Measurements from ENCODE around the gene HHAT.

The HHAT gene

GRCh38 chr1:210490781-210491180 is 162.1 kb downstream of the HHAT start:
- ATAC-seq (ENCODE audit: low read depth), result no peak
- Mint-ChIP-seq H3K4me3 (no peak overlapping the region), H3K27me3 (no peaks in the 10 kb centered on the region)

DNA sequence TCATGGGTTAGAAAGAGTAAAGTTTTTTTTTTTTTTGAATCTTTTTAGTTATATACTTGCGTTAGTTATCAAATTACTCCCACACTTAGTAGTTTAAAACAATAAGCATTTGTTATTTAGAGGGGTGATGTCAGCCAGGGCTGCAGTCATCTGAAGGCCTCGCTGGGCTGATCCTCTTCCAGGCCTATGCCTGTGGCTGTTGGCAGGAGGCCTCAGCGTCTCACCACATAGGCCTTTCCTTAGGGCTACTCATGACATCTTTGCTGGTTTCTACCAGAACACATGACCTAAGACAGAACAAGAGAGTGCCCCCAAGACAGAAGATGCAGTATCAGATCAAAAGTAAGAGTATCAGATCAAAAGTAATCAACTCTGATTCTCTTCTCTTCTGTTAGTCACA is 167.4 kb downstream of the HHAT start:
- H3K9me3 Mint-ChIP-seq, result no peaks in the 10 kb centered on the region
- H3K27me3 Mint-ChIP-seq, result no peaks in the 10 kb centered on the region
- no peak for ATAC-seq (ENCODE audit: low read depth)
- H3K36me3 Mint-ChIP-seq, result peaks cover 16% of the 10 kb centered on the region
- no peak for DNase-seq (ENCODE audit: low spot score in 2 of 2)
- H3K4me3 Mint-ChIP-seq, result no peak overlapping the region
- H3K27ac Mint-ChIP-seq, result no peak overlapping the region
- H3K4me1 Mint-ChIP-seq, result no peaks in the 10 kb centered on the region

More at GRCh38 chr1:210490781-210491180, 162.1 kb downstream of the HHAT start:
- H3K4me1 Mint-ChIP-seq, result no peaks in the 10 kb centered on the region
- H3K36me3 Mint-ChIP-seq, result peaks cover 17% of the 10 kb centered on the region
- no peak for DNase-seq (ENCODE audit: low spot score in 2 of 2)
- no peak overlapping the region for H3K27ac Mint-ChIP-seq
- no peaks in the 10 kb centered on the region for H3K9me3 Mint-ChIP-seq

DNA sequence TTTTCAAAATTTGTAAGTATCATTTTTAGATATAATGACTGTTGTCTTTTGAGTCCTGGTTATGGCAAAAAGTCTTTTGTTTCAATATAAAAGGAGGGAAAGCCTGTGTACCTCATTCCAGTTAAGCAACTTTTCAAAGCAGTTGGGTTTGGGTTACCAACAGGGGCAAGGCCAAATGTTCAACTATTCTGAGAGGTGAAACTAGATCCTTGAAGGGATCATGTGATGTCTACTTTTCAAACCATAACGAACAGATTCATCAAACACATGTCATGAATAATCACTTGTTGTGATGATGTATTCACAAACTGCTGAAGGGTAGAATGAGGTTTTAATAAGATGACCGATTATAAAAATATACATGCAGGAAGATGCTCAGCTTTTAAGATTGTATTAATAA is 171.3 kb downstream of the HHAT start:
- ATAC-seq (ENCODE audit: low read depth), result no peak
- Mint-ChIP-seq H3K4me3 (no peak overlapping the region), H3K27ac (no peak overlapping the region), H3K9me3 (no peaks in the 10 kb centered on the region), H3K4me1 (no peaks in the 10 kb centered on the region), H3K36me3 (peaks cover 10% of the 10 kb centered on the region), H3K27me3 (no peaks in the 10 kb centered on the region)
- no peak for DNase-seq (ENCODE audit: low spot score in 2 of 2)

GRCh38 chr1:210500831-210501230 is 172.1 kb downstream of the HHAT start:
- H3K36me3 Mint-ChIP-seq, result peaks cover 10% of the 10 kb centered on the region
- ATAC-seq (ENCODE audit: low read depth), result no peak
- peaks cover 2% of the 10 kb centered on the region for H3K4me1 Mint-ChIP-seq
- no peaks in the 10 kb centered on the region for H3K9me3 Mint-ChIP-seq
- no peaks in the 10 kb centered on the region for H3K27me3 Mint-ChIP-seq
- H3K4me3 Mint-ChIP-seq, result no peak overlapping the region
- no peak overlapping the region for H3K27ac Mint-ChIP-seq
- DNase-seq (ENCODE audit: low spot score in 2 of 2), result no peak

- no peak overlapping the region for H3K27ac Mint-ChIP-seq
These were observed 175.6 kb downstream of the HHAT start for GRCh38 chr1:210504286-210504685.

DNA sequence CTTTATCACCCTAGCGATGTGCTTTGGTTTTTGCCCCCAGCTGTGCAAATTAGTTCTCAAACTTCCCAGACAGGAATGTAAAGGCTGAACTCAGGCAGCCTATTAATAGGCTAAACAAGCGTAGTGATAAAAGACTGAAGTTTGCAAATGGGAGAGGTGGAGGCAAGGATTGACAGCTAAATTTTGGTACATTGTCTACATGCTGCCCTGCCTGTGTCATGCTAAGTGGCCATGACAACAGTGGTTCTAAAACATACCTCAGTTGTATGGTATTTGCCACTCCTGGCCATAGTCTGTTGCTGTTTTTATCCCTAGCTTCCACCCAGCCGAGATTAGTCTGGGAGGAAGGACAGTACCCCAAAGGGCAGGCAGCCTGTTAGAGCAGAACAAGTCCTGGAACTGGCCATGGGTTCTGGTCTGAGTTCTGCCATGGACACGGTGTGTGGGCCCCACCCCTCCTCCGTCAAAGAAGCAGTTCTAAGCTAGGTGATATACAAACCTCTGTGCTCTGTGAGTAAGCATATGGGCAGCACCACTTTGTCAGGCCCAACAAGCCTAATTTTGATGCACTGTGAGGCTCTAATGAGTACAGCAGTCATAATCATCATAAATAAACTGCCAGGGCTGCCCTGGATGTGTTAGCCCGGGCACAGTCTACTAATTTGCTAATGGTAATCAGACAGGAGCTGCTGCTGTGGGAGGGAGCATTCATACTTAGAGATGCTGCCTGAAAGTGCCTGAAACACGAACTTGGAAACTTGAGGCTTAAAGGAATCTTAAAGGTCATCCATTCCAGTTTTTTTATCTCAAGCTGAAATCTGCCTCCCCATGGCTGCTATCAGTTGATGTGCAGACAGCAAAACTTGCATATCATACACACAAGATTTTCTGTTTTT is 177.1 kb downstream of the HHAT start:
- Mint-ChIP-seq H3K9me3 (no peaks in the 10 kb centered on the region), H3K27ac (no peak overlapping the region), H3K27me3 (no peaks in the 10 kb centered on the region), H3K4me1 (peaks cover 2% of the 10 kb centered on the region), H3K4me3 (no peak overlapping the region), H3K36me3 (peaks cover 9% of the 10 kb centered on the region)
- no peak for ATAC-seq (ENCODE audit: low read depth)
- no peak for DNase-seq (ENCODE audit: low spot score in 2 of 2)

More at GRCh38 chr1:210504286-210504685, 175.6 kb downstream of the HHAT start:
- peaks cover 8% of the 10 kb centered on the region for H3K36me3 Mint-ChIP-seq
- peaks cover 2% of the 10 kb centered on the region for H3K4me1 Mint-ChIP-seq
- H3K4me3 Mint-ChIP-seq, result no peak overlapping the region
- ATAC-seq (ENCODE audit: low read depth), result no peak
- no peaks in the 10 kb centered on the region for H3K9me3 Mint-ChIP-seq
- H3K27me3 Mint-ChIP-seq, result no peaks in the 10 kb centered on the region
- DNase-seq (ENCODE audit: low spot score in 2 of 2), result no peak

GRCh38 chr1:210506689-210507088 is 178.0 kb downstream of the HHAT start:
- no peak for ATAC-seq (ENCODE audit: low read depth)
- no peak overlapping the region for H3K27ac Mint-ChIP-seq
- H3K36me3 Mint-ChIP-seq, result peaks cover 7% of the 10 kb centered on the region

GRCh38 chr1:210516092-210516656 is 187.5 kb downstream of the HHAT start:
- Mint-ChIP-seq H3K36me3 (peaks cover 20% of the 10 kb centered on the region), H3K27ac (no peak overlapping the region), H3K27me3 (no peaks in the 10 kb centered on the region), H3K9me3 (peaks cover 4% of the 10 kb centered on the region), H3K4me3 (no peak overlapping the region), H3K4me1 (no peaks in the 10 kb centered on the region)
- DNase-seq (ENCODE audit: low spot score in 2 of 2), result no peak
- ATAC-seq (ENCODE audit: low read depth), result no peak

More at GRCh38 chr1:210506689-210507088, 178.0 kb downstream of the HHAT start:
- Mint-ChIP-seq H3K27me3 (no peaks in the 10 kb centered on the region), H3K4me1 (peaks cover 2% of the 10 kb centered on the region), H3K9me3 (no peaks in the 10 kb centered on the region), H3K4me3 (no peak overlapping the region)
- no peak for DNase-seq (ENCODE audit: low spot score in 2 of 2)

- Mint-ChIP-seq H3K27me3 (no peaks in the 10 kb centered on the region), H3K4me1 (no peaks in the 10 kb centered on the region), H3K27ac (no peak overlapping the region), H3K4me3 (no peak overlapping the region), H3K36me3 (peaks cover 22% of the 10 kb centered on the region), H3K9me3 (peaks cover 4% of the 10 kb centered on the region)
- ATAC-seq (ENCODE audit: low read depth), result no peak
- DNase-seq (ENCODE audit: low spot score in 2 of 2), result no peak
These were observed 188.2 kb downstream of the HHAT start for GRCh38 chr1:210516697-210517459.

DNA sequence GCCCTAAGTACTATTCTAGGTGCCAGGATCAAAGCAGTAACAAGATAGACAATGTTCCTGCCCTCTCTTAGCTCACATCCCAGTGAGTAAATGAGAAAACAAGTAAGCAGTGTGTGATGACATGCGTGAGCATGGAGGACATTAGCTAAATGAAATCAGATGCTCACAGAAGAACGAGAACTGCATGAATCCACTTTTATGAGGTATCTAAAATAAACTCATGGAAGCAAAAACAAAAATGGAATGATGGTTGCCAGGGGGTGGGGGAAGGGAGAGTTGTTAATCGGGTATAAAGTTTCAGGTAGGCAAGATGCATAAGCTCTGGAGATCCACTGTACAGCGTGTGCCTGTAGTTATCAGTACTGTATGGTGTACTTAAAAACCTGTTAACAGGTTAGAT is 195.1 kb downstream of the HHAT start:
- H3K27me3 Mint-ChIP-seq, result no peaks in the 10 kb centered on the region
- no peaks in the 10 kb centered on the region for H3K9me3 Mint-ChIP-seq
- H3K36me3 Mint-ChIP-seq, result peaks cover 21% of the 10 kb centered on the region
- no peak overlapping the region for H3K27ac Mint-ChIP-seq
- no peaks in the 10 kb centered on the region for H3K4me1 Mint-ChIP-seq
- no peak overlapping the region for H3K4me3 Mint-ChIP-seq
- ATAC-seq (ENCODE audit: low read depth) (no peak), DNase-seq (ENCODE audit: low spot score in 2 of 2) (no peak)

DNA sequence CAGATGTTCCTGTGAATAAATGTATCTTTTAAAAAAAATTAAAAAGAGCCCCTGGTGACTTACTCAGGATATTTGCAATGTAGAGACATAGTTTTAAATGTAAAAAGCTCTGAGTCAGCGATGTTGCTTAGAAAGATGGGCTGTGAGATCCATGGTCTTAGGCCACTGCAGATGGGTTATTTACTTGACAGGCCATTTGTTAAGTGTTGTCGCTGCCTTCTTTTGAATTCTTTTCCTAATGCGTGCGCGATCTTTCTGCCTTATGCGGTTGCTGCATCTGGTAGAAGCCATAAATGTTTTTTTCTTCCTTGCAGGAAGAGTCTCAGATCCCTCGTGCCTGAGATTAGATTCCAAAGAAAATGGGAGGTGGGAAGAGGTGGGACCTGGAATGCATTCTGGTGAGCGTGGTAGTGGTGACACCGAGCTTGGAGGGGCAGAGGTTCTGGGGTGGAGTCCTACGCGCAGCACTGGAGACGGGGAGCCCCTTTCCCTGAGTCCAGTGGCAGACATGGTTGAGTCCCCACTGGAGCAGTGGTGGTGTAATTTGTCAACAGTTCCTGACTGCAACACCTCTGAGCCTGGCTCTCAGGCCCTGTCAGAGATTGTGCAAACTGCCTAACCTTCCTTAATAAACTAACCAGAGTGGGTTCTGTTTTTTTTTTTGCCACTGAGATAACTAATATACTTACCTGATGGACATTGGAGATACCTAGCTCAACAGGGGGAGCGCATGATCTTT is 197.2 kb downstream of the HHAT start:
- H3K4me3 Mint-ChIP-seq, result no peak overlapping the region
- H3K27me3 Mint-ChIP-seq, result no peaks in the 10 kb centered on the region
- no peak overlapping the region for H3K27ac Mint-ChIP-seq
- H3K4me1 Mint-ChIP-seq, result no peaks in the 10 kb centered on the region
- H3K9me3 Mint-ChIP-seq, result no peaks in the 10 kb centered on the region
- peaks cover 20% of the 10 kb centered on the region for H3K36me3 Mint-ChIP-seq
- no peak for ATAC-seq (ENCODE audit: low read depth)
- no peak for DNase-seq (ENCODE audit: low spot score in 2 of 2)

DNA sequence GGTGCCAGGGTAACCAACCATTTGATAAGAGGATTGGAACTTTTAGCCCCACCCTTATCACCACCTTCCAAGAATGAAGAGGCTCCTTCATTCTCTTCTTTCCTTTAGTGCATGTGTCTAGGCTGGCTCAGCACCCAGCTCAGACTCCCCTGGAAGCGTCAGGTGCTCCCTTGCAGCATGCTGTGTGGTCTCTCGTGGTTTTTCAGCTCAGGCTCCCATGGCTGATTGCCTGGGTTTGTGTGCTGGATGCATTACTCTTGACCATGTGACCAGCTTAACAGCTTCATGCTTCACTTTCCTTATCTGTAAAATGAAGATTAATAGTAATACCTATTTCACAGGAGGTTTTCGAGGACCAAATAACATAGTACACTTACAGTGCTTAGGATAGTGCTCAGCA is 198.4 kb downstream of the HHAT start:
- H3K4me1 Mint-ChIP-seq, result no peaks in the 10 kb centered on the region
- no peaks in the 10 kb centered on the region for H3K9me3 Mint-ChIP-seq
- DNase-seq (ENCODE audit: low spot score in 2 of 2), result no peak
- no peak overlapping the region for H3K4me3 Mint-ChIP-seq
- peaks cover 22% of the 10 kb centered on the region for H3K36me3 Mint-ChIP-seq
- H3K27me3 Mint-ChIP-seq, result no peaks in the 10 kb centered on the region
- no peak overlapping the region for H3K27ac Mint-ChIP-seq
- ATAC-seq (ENCODE audit: low read depth), result no peak

DNA sequence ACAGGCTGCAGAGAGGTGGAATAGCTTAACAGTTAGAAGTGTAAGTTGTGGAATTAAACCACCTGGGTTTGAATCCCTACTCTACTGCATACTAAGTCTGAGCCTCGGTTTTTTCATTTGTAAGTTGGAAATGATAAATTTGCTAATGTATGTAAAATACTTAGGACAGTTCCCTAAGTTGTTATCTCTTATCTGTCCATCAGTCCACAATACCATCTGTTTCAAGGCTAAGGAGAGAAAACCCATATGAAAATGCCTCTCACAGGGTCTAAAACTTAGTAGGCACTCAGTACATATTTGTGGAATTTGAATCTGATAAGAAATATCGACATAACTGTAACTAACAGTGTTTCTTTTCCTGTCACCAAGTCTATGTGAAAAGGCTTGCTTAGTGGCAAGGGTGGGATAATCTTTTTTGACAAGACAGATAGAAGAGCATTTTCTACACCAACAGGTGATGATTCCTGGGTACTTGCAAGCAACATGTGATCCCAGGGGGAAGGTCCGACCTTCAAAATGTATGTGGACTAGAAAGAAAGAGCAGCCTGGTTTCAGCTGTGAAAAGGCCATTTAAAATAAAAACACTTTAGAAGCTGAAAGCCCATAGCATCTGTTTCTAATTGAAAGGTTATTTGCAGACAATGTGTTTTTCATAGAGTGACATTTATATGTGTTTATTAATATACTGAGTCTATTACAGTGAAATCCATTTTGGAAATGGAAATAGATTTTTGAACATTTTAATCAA is 202.9 kb downstream of the HHAT start:
- Mint-ChIP-seq H3K36me3 (peaks cover 15% of the 10 kb centered on the region), H3K27me3 (no peaks in the 10 kb centered on the region), H3K9me3 (no peaks in the 10 kb centered on the region), H3K4me1 (no peaks in the 10 kb centered on the region), H3K27ac (no peak overlapping the region), H3K4me3 (no peak overlapping the region)
- DNase-seq (ENCODE audit: low spot score in 2 of 2), result no peak
- ATAC-seq (ENCODE audit: low read depth), result no peak

Measured in memory B cell (primary cell).